Calu3 (cell line): Measurements from ENCODE around the gene PTGES. TPM values are rescaled to one million over a fixed set of nuclear protein-coding genes. Genes with fewer than 3 reads are reported as not detected.

Experiments
- BruUV-seq: library from RNA; stranded (reverse); fragments of 400-500 nt; replicated peaks from 2 replicates; lab custom pipeline; 2021; lab: Mats Ljungman, UMichigan
- CTCF ChIA-PET: fragments of 300-600 bp; sonication (Branson Sonifier 250); formaldehyde crosslinking; loops from one replicate; lab custom pipeline; 2022; ENCODE audit warnings: antibody characterized with exemption; lab: Charles Lee
- DNase-seq: peaks from one replicate; pipeline ENCODE4 v3.0.0; 2022
- H3K27ac Mint-ChIP-seq: one replicate; pipeline ENCODE4 v1.8.0; 2022; ENCODE audit warnings: mixed read lengths; ENCODE audit not compliant: unreplicated experiment
- H3K27me3 Mint-ChIP-seq: one replicate; pipeline ENCODE4 v1.8.0; 2022; ENCODE audit warnings: mixed read lengths; ENCODE audit not compliant: unreplicated experiment
- H3K36me3 Mint-ChIP-seq: one replicate; pipeline ENCODE4 v1.8.0; 2022; ENCODE audit warnings: mild to moderate bottlenecking, moderate library complexity, mixed read lengths; ENCODE audit not compliant: insufficient read depth, unreplicated experiment
- H3K4me1 Mint-ChIP-seq: one replicate; pipeline ENCODE4 v1.8.0; 2022; ENCODE audit warnings: mild to moderate bottlenecking, low read depth, mixed read lengths; ENCODE audit not compliant: unreplicated experiment
- H3K4me3 Mint-ChIP-seq: one replicate; pipeline ENCODE4 v1.8.0; 2022; ENCODE audit warnings: mild to moderate bottlenecking, low read depth, moderate library complexity, mixed read lengths; ENCODE audit not compliant: unreplicated experiment
- H3K9me3 Mint-ChIP-seq: one replicate; pipeline ENCODE4 v1.8.0; 2022; ENCODE audit warnings: low read depth, mixed read lengths; ENCODE audit not compliant: unreplicated experiment
- CTCF ChIP-seq: fragments of 200-600 bp; IDR thresholded peaks from one replicate; pipeline ENCODE4 v1.8.0; 2022; ENCODE audit warnings: antibody characterized with exemption; ENCODE audit not compliant: unreplicated experiment
- intact Hi-C: fragments of 100-400 bp; cut with micrococcal nuclease; formaldehyde crosslinking; loops from one replicate; pipeline ENCODE4 v1.10.0; 2022; ENCODE audit not compliant: unreplicated experiment
- total RNA-seq: library from RNA; stranded (reverse); gene quantifications from 2 replicates; pipeline ENCODE4 v1.2.3, GENCODE V29; 2022

Gene PTGES
- total RNA-seq, 1 experiment from 2014 or later = 6.3 TPM

- no TSS peak for BruUV-seq
- Mint-ChIP-seq H3K27me3 (no peaks in the 10 kb centered on the region), H3K4me1 (no peaks in the 10 kb centered on the region), H3K4me3 (no peak overlapping the region), H3K36me3 (no peaks in the 10 kb centered on the region), H3K9me3 (no peaks in the 10 kb centered on the region), H3K27ac (no peak overlapping the region)
- CTCF ChIA-PET = no interaction called here
- intact Hi-C loops = no loop called here
- TF ChIP-seq CTCF = no peak
- no peak for DNase-seq
These were observed 50.0 kb downstream of the PTGES start for GRCh38 chr9:129702589-129703520.

- no TSS peak for BruUV-seq
- Mint-ChIP-seq H3K4me1 (no peaks in the 10 kb centered on the region), H3K9me3 (no peaks in the 10 kb centered on the region), H3K27me3 (peaks cover 10% of the 10 kb centered on the region), H3K36me3 (peaks cover 6% of the 10 kb centered on the region), H3K4me3 (no peak overlapping the region), H3K27ac (no peak overlapping the region)
- intact Hi-C loops = no loop called here
- no peak for TF ChIP-seq CTCF
- CTCF ChIA-PET = no interaction called here
- DNase-seq = no peak
These were observed 51.3 kb downstream of the PTGES start for GRCh38 chr9:129701549-129701948.

- Mint-ChIP-seq H3K9me3 (no peaks in the 10 kb centered on the region), H3K27me3 (peaks cover 12% of the 10 kb centered on the region), H3K4me1 (no peaks in the 10 kb centered on the region), H3K36me3 (peaks cover 6% of the 10 kb centered on the region), H3K27ac (no peak overlapping the region), H3K4me3 (no peak overlapping the region)
- intact Hi-C loops = no loop called here
- CTCF ChIA-PET = no interaction called here
- no peak for TF ChIP-seq CTCF
- DNase-seq = no peak
- BruUV-seq = no TSS peak
These were observed 51.8 kb downstream of the PTGES start for GRCh38 chr9:129701054-129701453.

DNA sequence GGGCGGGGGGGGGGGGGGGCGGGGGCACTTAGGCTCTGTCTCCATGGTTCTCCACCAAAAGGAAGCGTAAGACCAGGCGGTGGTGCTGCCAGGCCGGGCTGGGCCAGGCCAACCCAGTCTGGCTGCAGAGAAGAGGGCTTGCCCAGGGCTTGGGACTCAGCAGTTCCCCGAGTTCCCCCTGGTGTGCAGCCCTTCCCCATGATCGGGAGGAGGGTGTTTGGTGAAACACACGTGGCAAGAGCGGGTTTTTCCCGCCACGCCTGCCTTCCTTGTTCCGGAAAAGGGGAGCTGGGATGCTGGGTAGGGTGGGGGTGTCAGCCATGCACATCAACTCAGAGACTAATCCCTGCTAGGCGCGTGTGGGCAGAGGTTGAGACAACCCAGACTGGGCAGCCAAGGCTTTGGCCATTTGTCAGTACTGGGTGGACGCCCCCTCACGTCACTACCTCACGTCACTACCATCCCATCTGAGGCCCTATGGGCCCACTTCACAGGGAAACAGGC is 54.5 kb downstream of the PTGES start:
- DNase-seq = no peak
- Mint-ChIP-seq H3K27ac (no peak overlapping the region), H3K4me1 (no peaks in the 10 kb centered on the region), H3K27me3 (peaks cover 25% of the 10 kb centered on the region), H3K36me3 (peaks cover 6% of the 10 kb centered on the region), H3K9me3 (no peaks in the 10 kb centered on the region), H3K4me3 (no peak overlapping the region)
- TF ChIP-seq CTCF = no peak
- BruUV-seq = no TSS peak
- CTCF ChIA-PET = no interaction called here
- intact Hi-C loops = no loop called here
